ENCODE results near the gene NWD2.
"Not testable (repeated sequence)": the region's sequence is repeated elsewhere in the genome, so short reads cannot be mapped to it uniquely, and the experiment has no call there.

Gene NWD2

DNA sequence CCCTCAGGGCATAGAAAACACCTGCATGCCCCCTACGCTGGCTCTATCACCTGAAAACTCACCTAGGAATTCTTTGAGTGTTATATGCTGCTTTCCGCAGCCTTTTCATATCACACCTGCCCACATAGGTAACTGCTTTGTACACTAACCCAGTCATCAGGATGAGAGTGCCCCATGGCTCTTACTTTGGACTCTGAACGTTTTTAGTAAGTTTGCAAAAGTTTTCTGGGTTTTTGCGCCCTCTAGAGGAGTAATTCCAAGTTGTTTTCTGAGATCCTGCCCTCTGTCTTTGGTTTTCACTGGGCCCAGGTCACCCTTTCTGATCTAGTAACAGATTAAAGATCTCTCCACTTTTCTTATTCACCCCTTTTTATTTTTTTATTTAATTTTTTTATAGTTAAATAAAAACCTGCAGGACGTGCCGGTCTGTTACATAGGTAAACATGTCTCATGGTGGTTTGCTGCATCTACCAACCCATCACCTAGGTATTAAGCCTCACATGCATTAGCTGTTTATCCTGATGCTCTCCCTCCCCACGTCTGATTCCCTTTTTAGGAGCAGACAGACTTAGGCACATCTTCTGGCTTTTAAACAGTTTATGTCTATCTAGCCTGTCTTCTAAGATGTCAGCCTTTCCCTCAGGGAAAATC, 139.2 kb downstream of the NWD2 start:
- in situ Hi-C loops (cut with HindIII; ENCODE audit: low pct_ligation_motif_present, low pct_unique_long_range_greater_than_20kb, low sequenced_read_pairs), result no loop called here
- peak; percentile 35 for DNase-seq

- DNase-seq, result no peak
- in situ Hi-C loops (cut with HindIII; ENCODE audit: low pct_ligation_motif_present, low pct_unique_long_range_greater_than_20kb, low sequenced_read_pairs), result no loop called here
Observed at GRCh38 chr4:37385424-37385823, 140.9 kb downstream of the NWD2 start.

- in situ Hi-C loops (cut with HindIII; ENCODE audit: low pct_ligation_motif_present, low pct_unique_long_range_greater_than_20kb, low sequenced_read_pairs), result no loop called here
- no peak for DNase-seq
Observed at GRCh38 chr4:37388681-37389365, 144.3 kb downstream of the NWD2 start.

DNA sequence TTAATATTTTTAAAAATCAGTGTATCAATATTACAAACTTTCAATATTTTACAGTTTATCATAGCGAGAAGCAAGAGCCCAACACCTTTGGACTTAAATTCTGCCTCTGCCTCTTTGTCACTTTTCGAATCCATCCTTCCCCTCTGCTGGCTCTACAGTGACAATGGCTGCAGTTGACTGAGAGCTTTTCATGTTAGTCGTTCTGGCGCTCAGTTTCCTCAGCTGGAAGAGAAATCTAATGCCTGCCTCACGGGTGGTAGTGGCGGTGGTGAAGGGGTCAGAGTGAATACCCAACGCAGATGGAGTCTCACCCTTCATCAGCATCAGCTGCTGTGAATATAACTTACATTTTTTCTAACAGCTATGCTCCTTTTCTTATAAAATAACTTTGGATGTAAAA, 144.8 kb downstream of the NWD2 start:
- in situ Hi-C loops (cut with HindIII; ENCODE audit: low pct_ligation_motif_present, low pct_unique_long_range_greater_than_20kb, low sequenced_read_pairs), result no loop called here
- DNase-seq, result no peak

DNA sequence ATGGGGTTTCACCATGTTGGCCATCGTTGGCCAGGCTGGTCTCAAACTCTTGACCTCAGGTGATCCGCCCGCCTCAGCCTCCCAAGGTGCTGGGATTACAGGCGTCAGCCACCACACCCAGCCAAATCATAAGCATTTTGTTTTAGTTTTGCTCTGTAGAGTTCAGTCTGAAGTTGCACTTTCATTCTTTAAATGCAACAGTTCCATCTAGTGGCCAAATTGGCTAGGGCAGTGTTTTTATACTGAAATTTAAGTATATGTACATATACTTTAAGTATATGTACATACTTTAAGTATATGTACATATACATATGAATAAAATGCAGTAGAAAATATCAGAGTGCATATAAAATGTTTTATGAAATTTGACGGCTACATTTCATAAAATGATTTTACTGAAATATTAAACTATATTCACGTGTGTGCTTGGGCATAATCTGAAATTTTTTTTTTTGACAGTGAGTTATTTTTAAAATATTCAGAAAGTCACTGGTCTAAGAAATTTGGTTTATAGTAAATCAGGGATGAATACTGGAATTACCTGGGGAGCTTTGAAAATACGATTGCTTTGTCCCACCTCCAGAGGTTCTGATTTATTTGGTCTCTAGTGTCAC, 145.5 kb downstream of the NWD2 start:
- in situ Hi-C loops (cut with HindIII; ENCODE audit: low pct_ligation_motif_present, low pct_unique_long_range_greater_than_20kb, low sequenced_read_pairs), result no loop called here
- peak; percentile 60 for DNase-seq

DNA sequence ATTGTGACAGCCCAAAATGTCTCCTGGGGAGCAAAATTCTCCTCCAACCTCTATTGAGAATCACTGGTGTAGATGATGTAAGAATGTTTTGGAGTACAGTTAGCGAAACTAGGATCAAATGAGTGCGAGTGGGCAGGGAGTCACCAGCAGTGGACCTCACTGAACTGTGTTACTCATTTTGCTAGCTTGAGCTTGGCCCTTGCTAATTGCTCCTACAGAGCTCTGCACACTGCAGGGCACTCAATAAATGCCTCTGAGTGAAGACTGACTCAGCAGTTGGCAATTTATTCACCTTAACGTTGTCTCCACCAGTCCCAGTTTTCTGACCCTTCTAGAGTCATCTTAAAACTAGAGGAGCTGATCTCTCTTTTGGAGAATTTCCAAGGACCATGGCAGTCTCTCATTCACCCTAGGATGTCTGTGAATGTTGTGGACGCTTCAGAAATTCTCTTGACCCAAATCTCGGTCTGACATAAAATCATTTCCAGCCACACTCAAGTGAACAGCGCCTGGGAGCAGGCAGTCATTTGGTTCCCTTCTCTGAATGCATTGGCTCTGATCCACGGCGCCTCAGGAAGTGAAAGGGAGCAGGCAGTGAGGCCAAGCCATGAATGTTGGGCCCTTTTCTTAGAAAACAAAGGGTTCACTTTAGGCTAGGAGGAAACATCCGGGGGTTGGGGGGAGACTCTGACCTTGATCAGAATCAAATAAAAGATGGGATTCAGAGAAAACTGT, 148.1 kb downstream of the NWD2 start:
- no peak for DNase-seq
- in situ Hi-C loops (cut with HindIII; ENCODE audit: low pct_ligation_motif_present, low pct_unique_long_range_greater_than_20kb, low sequenced_read_pairs), result no loop called here

DNA sequence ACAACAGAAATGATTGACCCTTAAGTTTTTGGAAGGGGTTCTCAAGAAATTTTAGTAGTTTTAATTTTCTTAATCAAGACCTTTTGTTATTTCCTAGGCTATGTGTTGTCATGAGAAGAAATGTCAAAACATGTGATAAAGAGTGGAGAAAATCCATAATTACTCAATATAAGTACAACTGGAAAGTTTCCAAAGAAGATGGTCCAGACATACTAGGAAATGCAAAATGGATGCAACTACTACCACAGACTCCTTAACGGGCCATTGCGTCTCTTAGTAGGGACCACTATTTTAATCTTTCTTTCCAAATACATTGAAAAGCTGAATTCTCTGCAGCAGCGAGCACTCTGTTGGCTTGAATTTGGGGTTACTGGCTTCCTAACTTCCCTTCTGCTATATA, 148.8 kb downstream of the NWD2 start:
- DNase-seq, result no peak
- in situ Hi-C loops (cut with HindIII; ENCODE audit: low pct_ligation_motif_present, low pct_unique_long_range_greater_than_20kb, low sequenced_read_pairs), result no loop called here

- in situ Hi-C loops (cut with HindIII; ENCODE audit: low pct_ligation_motif_present, low pct_unique_long_range_greater_than_20kb, low sequenced_read_pairs), result no loop called here
- no peak for DNase-seq
Observed at GRCh38 chr4:37393889-37394288, 149.3 kb downstream of the NWD2 start.

- no peak for DNase-seq
- in situ Hi-C loops (cut with HindIII; ENCODE audit: low pct_ligation_motif_present, low pct_unique_long_range_greater_than_20kb, low sequenced_read_pairs), result no loop called here
Observed at GRCh38 chr4:37397505-37397904, 153.0 kb downstream of the NWD2 start.

- in situ Hi-C loops (cut with HindIII; ENCODE audit: low pct_ligation_motif_present, low pct_unique_long_range_greater_than_20kb, low sequenced_read_pairs), result no loop called here
- no peak for DNase-seq
Observed at GRCh38 chr4:37400241-37400881, 155.8 kb downstream of the NWD2 start.

- in situ Hi-C loops (cut with HindIII; ENCODE audit: low pct_ligation_motif_present, low pct_unique_long_range_greater_than_20kb, low sequenced_read_pairs); DNase-seq: not testable (repeated sequence)
Observed at GRCh38 chr4:37407938-37408826, 163.6 kb downstream of the NWD2 start.

- in situ Hi-C loops (cut with HindIII; ENCODE audit: low pct_ligation_motif_present, low pct_unique_long_range_greater_than_20kb, low sequenced_read_pairs); DNase-seq: not testable (repeated sequence)
Observed at GRCh38 chr4:37413612-37414011, 169.1 kb downstream of the NWD2 start.

DNA sequence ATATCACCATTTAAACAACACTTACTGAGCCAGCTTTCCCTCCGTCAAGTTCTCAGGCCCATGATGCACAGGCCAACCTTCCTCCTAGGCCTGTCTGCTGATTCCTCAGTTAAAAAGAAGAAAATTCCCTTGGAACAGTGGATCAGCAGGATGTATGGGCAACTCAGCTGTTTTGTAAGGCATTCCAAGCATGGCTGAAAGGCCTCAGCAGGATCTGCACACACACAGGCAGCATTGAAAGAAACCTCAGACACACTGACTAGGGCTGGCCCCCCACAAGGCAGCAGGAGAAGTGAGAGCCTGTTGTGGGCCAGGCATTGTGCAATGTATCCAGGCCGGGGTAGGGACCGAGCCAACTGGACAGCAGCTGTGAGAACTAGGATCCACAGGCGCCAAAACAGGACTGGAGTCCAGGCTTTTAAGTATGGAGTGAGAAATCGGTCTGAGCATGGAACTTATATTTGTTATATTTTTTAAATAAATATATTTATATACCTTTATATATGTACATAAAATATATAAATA, 171.4 kb downstream of the NWD2 start:
- no peak for DNase-seq
- in situ Hi-C loops (cut with HindIII; ENCODE audit: low pct_ligation_motif_present, low pct_unique_long_range_greater_than_20kb, low sequenced_read_pairs), result no loop called here

DNA sequence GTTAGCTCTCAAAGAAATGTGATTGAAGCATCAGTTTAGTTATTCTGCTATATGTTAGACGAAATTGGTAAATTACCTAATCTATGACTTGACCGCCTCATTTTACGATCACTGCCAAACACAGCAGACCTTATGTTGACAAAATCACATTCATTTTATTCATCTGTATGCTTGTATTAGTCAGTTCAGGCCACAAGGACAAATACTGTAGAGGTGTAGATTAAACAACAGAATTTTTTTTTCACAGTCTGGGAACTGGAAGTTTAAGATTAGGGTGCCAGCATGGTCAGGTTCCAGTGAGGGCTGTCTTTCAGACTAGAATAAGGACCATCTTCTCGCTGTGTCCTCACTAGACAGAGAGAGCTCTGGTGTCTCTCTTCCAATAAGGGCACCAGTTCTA, 177.1 kb downstream of the NWD2 start:
- DNase-seq, result no peak
- in situ Hi-C loops (cut with HindIII; ENCODE audit: low pct_ligation_motif_present, low pct_unique_long_range_greater_than_20kb, low sequenced_read_pairs), result no loop called here

DNA sequence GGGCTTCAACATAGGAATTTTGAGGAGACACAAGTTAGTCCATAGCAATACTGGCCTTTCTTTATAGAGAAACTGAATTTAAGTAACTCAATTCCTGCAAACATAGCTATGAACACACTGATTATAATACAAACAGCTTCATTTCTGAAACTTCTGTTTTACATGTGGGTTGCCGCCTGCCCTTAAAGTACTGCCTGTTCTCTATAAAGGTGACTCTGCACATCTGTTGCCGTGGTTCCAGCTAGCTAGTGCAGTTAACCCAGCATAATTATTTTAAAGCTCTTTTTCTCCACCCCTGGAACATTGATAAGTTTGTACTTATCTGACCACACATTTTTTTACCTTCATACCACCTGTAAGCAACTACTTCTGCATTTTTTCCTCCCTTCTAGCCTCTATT, 177.6 kb downstream of the NWD2 start:
- in situ Hi-C loops (cut with HindIII; ENCODE audit: low pct_ligation_motif_present, low pct_unique_long_range_greater_than_20kb, low sequenced_read_pairs), result no loop called here
- DNase-seq, result no peak

DNA sequence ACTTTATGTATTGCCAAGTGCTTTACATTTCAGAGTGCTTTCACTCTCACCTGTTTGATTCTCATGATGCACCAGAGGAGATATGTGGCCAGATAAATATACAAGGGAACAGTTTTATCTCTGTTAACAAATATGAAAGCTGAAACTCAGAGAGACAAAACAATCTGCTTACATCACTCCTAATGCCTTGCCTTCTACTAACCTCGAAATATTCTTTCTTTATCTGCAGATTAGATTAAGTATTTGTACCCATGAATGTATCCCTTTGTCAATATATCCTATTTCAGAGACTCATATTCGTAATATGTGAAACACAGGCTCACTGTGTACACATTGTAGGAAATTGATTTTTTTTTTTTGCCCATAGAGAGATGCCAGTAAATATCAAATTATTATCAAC, 178.1 kb downstream of the NWD2 start:
- DNase-seq, result no peak
- in situ Hi-C loops (cut with HindIII; ENCODE audit: low pct_ligation_motif_present, low pct_unique_long_range_greater_than_20kb, low sequenced_read_pairs), result no loop called here

- no peak for DNase-seq
- in situ Hi-C loops (cut with HindIII; ENCODE audit: low pct_ligation_motif_present, low pct_unique_long_range_greater_than_20kb, low sequenced_read_pairs), result no loop called here
Observed at GRCh38 chr4:37423310-37423709, 178.8 kb downstream of the NWD2 start.

DNA sequence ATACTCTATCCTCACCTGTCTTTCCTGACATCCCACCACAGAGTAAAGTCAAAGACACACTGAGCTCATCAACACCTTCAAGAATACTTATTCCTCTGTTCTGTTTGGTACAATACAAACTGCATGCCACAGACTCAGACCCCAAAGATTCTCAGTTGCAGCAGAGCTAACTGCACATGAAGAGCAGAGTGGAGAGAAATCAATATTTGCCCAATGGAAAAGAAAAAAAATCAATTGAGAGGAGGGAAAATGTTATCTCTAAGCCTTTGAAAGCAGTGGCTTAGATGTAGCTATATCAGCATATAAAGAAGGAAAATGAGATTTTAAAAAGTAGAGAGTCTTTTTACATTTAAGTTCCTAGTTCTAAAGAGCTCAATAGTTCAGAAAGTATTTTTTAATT, 180.2 kb downstream of the NWD2 start:
- in situ Hi-C loops (cut with HindIII; ENCODE audit: low pct_ligation_motif_present, low pct_unique_long_range_greater_than_20kb, low sequenced_read_pairs), result no loop called here
- no peak for DNase-seq
